ENCODE results near the gene STARD10.

Gene STARD10

DNA sequence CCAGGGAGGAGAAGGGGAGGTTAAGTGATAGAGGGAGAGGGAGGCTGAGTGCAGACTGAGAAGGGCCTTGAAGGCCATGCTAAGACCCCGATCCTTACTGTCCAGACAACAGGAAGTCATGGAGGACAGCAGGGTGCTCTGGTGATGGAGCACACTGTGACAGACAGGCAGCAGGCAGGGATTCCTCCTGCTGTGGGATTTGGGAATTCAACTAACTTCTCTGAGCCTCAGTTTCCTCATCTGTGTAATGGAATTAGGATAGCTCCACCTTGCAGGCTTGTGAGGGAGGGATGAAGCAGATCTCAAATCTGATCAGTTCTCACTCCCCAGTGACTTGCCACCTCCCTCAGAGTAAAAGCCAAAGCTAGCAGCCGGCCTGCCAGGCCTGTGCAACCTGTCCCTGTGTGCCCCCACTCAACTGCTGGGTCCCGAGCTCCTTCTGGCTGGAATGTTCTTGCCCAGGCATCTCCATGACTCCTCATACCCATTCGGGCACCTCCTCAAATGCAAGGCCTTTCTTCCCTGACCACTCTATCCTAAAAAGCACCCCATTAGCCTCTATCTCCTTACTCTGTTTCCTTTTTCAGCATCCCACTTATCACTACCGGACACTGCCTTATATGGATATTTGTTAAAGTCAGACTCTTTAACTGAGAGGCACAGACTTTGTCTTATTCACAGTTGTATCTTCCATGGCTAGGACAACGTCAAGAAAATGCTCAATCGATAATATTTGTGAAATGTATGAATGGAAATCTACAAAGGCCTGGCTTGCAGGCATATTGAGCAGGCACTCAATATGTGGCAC is 51.1 kb downstream of the STARD10 start:
- no peak for DNase-seq (ENCODE audit: low read depth)
- H3K4me3 ChIP-seq (ENCODE audit: low read depth, low read length): no peak overlapping the region
- TF ChIP-seq, protein P1, sequence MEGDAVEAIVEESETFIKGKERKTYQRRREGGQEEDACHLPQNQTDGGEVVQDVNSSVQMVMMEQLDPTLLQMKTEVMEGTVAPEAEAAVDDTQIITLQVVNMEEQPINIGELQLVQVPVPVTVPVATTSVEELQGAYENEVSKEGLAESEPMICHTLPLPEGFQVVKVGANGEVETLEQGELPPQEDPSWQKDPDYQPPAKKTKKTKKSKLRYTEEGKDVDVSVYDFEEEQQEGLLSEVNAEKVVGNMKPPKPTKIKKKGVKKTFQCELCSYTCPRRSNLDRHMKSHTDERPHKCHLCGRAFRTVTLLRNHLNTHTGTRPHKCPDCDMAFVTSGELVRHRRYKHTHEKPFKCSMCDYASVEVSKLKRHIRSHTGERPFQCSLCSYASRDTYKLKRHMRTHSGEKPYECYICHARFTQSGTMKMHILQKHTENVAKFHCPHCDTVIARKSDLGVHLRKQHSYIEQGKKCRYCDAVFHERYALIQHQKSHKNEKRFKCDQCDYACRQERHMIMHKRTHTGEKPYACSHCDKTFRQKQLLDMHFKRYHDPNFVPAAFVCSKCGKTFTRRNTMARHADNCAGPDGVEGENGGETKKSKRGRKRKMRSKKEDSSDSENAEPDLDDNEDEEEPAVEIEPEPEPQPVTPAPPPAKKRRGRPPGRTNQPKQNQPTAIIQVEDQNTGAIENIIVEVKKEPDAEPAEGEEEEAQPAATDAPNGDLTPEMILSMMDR (IDR thresholded peaks at IDR 0.05; ENCODE audit: control insufficient read depth, extremely low read depth, insufficient read depth): no peak

DNA sequence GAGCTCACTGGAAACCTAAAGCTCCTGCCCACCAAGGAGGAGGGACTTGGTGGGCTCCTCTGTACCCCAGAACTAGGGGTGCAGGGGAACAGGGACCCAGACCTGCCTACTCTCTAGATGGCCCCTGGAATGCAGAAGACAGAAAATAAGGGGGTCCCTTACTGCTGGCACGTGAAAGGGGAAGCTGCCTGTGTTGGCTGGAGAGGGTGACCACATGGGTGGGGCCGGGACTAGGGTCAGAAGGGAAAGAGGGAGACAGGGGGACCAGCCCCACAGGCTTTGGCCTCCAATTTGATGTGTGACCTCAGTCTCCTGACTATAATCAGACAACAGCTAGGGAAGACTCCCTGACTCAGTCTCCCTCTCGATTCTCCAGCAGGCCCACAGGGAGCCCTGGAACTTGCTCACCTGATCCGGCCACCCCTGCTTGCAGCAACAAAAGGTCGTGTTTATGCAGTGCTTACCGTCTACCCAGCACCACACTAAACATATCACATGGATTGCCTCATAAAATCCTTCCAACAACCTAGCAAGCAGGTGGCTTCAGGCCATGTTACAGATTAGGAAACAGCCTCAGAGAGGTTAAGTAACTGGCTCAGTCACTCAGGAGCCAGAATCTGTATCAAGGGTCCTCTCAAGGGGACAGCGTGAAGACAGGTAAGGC is 51.9 kb downstream of the STARD10 start:
- TF ChIP-seq, protein P1 (IDR thresholded peaks at IDR 0.05; ENCODE audit: control insufficient read depth, extremely low read depth, insufficient read depth): no peak
- DNase-seq (ENCODE audit: low read depth): peak; percentile 65

GRCh38 chr11:72741429-72741833 is 52.4 kb downstream of the STARD10 start:
- no peak overlapping the region for H3K4me3 ChIP-seq (ENCODE audit: low read depth, low read length)
- DNase-seq (ENCODE audit: low read depth): no peak
- TF ChIP-seq, protein P1 (IDR thresholded peaks at IDR 0.05; ENCODE audit: control insufficient read depth, extremely low read depth, insufficient read depth): no peak

More for the DNA sequence above, 51.9 kb downstream of the STARD10 start:
- H3K4me3 ChIP-seq (ENCODE audit: low read depth, low read length): no peak overlapping the region

DNA sequence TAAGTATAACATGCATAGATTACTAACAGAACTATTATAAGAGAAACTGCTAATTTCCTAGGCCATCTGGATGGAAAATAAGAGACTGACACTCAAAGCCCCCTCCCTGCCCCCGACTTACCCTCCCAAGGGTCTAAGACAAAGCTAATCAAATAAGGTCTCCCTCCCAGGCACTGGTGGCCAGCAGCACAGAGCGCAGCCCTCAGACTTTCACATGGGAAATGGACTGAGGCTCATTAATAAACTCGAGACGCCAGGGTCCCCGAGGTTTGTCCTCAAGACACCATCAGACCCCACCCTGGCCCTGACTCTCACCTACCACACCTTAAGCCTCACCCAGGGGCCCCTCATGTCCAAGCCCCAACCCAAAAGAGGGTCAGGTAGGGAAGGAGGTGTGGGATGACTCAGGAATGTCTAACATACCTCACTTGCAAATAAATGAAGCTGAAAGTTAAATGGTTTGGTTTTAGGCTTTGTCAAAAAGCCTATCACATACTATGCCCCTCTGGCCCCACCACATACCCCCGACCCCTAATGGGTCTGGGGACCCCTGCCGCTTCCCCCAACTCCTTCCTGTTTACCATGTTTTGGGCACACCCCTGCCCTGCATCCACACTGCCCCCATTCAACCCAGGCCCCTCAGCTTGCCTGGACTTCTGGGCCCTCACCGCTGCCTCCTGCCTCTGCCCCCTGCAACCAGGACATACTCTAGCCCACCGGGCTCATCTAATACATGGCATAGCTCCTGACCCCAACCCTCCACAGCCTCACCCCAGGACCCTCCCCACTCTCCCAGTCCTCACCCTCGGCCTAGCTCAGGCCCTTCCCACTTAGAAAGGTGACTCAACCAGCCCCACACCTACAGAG is 53.1 kb downstream of the STARD10 start:
- no peak overlapping the region for H3K4me3 ChIP-seq (ENCODE audit: low read depth, low read length)
- DNase-seq (ENCODE audit: low read depth): no peak
- TF ChIP-seq, protein P1 (IDR thresholded peaks at IDR 0.05; ENCODE audit: control insufficient read depth, extremely low read depth, insufficient read depth): no peak

GRCh38 chr11:72740060-72740424 is 53.8 kb downstream of the STARD10 start:
- DNase-seq (ENCODE audit: low read depth): no peak
- no peak overlapping the region for H3K4me3 ChIP-seq (ENCODE audit: low read depth, low read length)
- TF ChIP-seq, protein P1 (IDR thresholded peaks at IDR 0.05; ENCODE audit: control insufficient read depth, extremely low read depth, insufficient read depth): no peak

DNA sequence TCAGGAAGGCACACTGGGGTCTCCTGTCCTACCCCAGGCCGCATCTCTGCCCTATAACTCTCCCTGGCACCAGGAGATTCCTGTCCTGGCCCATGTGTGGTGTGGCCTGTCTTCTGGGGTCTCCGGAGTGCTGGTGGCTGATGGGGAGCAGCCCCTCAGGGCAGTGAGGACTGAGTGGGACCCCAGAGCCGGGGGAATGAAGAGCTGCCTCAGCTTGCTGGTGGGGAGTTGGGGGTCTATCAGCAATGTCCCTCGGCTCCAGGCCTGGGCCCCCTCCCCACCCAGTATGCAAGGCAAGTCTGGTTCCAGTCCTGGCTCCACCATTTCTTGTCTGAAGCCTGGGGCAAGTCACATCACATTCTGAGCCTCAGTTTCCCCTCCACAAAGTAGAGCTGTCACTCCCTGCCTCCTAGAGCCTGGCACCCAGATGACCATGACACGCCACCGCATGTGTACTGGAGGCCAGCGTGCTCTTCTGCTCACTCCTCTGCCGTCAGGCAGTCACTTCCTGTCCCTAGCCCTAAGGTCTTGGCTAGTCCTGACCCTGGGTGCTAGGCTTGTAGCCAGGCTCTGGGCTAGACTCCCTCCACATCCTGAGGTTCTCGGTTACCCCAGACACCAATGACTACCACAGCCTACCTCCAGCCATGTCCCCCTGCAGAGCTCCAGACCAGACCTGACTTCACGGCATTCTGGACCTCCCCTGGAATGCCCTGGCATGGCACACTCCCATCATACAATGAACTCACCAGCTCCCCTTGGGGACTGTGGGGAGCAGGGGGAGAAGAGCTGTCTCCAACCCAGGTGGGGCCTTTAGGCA is 54.4 kb downstream of the STARD10 start:
- no peak for DNase-seq (ENCODE audit: low read depth)
- H3K4me3 ChIP-seq (ENCODE audit: low read depth, low read length): no peak overlapping the region
- TF ChIP-seq, protein P1 (IDR thresholded peaks at IDR 0.05; ENCODE audit: control insufficient read depth, extremely low read depth, insufficient read depth): no peak

Measured in LNCaP clone FGC (cell line).